Measurements from ENCODE around the gene NEDD9. TPM values are rescaled to one million over a fixed set of nuclear protein-coding genes. Genes with fewer than 3 reads are reported as not detected.

The NEDD9 gene
- total and polyA plus RNA-seq, 2 experiments from 2014 or later, result 4.4 to 13.0 TPM

DNA sequence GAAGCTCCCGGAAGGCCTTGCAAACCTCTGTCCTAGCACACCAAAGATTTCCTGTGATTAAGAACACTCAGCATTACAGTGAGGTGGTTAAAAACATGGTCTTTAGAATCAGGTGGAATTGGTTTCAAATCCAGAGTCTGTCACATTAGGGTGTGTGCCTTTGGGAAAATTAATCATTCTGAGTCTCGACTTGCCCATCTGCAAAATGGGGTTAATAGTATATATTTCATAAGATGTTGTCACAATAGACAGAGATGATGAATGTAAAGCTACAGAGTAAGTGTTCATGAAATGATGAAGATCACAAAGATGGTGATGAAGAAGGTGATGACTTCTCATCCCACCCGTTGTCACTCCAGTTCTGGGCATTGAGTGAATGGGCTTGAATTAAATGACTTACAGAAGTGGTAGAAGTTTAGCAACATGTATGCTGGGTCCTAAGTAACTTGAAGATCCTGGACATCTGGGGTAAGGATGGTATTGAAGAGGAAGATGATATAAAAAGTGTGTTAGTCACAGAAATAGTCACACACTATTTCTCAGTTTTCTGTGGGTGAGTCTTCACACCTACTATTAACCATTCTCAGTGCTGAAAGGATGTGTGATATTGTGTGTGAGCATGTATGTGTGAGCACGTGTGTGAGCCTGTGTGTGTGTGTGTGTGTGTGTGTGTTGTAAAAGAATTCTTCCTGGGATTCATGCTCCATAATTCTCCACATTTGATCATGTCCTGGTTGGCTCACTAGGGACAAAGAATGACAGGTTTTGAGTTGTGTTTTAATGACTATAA is 28.0 kb upstream of the NEDD9 start:
- Histone ChIP-seq H3K36me3 (ENCODE audit: insufficient read depth) (no peaks in the 10 kb centered on the region; the same call in 1 of the 2 replicates), H4K20me1 (replicated peaks; ENCODE audit: insufficient read depth) (no peaks in the 10 kb centered on the region), H3K27ac (ENCODE audit: low read depth) (no peak overlapping the region), H2AFZ (no peak overlapping the region), H3K4me3 (no peak overlapping the region), H3K79me2 (replicated peaks; ENCODE audit: insufficient read depth) (no peaks in the 10 kb centered on the region), H3F3A (replicated peaks; ENCODE audit: low read depth) (no peaks in the 10 kb centered on the region), H3K4me2 (no peak overlapping the region), H3K4me1 (ENCODE audit: insufficient read depth) (peaks cover 5% of the 10 kb centered on the region; the same call in 1 of the 2 replicates), H3K27me3 (ENCODE audit: insufficient read depth) (no peaks in the 10 kb centered on the region), H3K9me2 (ENCODE audit: insufficient read depth) (peaks cover 10% of the 10 kb centered on the region; the same call in 1 of the 2 replicates)
- Mint-ChIP-seq H3K27me3 (ENCODE audit: insufficient read depth, low read depth, poor library complexity) (no peaks in the 10 kb centered on the region), H3K27ac (no peak overlapping the region), H3K4me3 (no peak overlapping the region), H3K9me3 (no peaks in the 10 kb centered on the region), H3K4me1 (peaks cover 6% of the 10 kb centered on the region), H3K36me3 (ENCODE audit: low read depth) (no peaks in the 10 kb centered on the region)
- TF ChIP-seq STAT1 (IDR thresholded peaks at IDR 0.05; ENCODE audit: unreplicated experiment) (no peak), JUNB (IDR thresholded peaks at IDR 0.05; ENCODE audit: unreplicated experiment) (no peak), ZNF331 (CRISPR knock-in tag; IDR thresholded peaks at IDR 0.05; ENCODE audit: low read depth) (no peak), NANOG (IDR thresholded peaks at IDR 0.05; ENCODE audit: borderline replicate concordance) (no peak), ZNF114 (CRISPR knock-in tag; IDR thresholded peaks at IDR 0.05) (no peak)
- TF ChIP-seq, protein P1, sequence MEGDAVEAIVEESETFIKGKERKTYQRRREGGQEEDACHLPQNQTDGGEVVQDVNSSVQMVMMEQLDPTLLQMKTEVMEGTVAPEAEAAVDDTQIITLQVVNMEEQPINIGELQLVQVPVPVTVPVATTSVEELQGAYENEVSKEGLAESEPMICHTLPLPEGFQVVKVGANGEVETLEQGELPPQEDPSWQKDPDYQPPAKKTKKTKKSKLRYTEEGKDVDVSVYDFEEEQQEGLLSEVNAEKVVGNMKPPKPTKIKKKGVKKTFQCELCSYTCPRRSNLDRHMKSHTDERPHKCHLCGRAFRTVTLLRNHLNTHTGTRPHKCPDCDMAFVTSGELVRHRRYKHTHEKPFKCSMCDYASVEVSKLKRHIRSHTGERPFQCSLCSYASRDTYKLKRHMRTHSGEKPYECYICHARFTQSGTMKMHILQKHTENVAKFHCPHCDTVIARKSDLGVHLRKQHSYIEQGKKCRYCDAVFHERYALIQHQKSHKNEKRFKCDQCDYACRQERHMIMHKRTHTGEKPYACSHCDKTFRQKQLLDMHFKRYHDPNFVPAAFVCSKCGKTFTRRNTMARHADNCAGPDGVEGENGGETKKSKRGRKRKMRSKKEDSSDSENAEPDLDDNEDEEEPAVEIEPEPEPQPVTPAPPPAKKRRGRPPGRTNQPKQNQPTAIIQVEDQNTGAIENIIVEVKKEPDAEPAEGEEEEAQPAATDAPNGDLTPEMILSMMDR (conservative IDR thresholded peaks at IDR 0.05; ENCODE audit: low read depth in 2 of 2), result no peak
- TF ChIP-seq, protein P2, sequence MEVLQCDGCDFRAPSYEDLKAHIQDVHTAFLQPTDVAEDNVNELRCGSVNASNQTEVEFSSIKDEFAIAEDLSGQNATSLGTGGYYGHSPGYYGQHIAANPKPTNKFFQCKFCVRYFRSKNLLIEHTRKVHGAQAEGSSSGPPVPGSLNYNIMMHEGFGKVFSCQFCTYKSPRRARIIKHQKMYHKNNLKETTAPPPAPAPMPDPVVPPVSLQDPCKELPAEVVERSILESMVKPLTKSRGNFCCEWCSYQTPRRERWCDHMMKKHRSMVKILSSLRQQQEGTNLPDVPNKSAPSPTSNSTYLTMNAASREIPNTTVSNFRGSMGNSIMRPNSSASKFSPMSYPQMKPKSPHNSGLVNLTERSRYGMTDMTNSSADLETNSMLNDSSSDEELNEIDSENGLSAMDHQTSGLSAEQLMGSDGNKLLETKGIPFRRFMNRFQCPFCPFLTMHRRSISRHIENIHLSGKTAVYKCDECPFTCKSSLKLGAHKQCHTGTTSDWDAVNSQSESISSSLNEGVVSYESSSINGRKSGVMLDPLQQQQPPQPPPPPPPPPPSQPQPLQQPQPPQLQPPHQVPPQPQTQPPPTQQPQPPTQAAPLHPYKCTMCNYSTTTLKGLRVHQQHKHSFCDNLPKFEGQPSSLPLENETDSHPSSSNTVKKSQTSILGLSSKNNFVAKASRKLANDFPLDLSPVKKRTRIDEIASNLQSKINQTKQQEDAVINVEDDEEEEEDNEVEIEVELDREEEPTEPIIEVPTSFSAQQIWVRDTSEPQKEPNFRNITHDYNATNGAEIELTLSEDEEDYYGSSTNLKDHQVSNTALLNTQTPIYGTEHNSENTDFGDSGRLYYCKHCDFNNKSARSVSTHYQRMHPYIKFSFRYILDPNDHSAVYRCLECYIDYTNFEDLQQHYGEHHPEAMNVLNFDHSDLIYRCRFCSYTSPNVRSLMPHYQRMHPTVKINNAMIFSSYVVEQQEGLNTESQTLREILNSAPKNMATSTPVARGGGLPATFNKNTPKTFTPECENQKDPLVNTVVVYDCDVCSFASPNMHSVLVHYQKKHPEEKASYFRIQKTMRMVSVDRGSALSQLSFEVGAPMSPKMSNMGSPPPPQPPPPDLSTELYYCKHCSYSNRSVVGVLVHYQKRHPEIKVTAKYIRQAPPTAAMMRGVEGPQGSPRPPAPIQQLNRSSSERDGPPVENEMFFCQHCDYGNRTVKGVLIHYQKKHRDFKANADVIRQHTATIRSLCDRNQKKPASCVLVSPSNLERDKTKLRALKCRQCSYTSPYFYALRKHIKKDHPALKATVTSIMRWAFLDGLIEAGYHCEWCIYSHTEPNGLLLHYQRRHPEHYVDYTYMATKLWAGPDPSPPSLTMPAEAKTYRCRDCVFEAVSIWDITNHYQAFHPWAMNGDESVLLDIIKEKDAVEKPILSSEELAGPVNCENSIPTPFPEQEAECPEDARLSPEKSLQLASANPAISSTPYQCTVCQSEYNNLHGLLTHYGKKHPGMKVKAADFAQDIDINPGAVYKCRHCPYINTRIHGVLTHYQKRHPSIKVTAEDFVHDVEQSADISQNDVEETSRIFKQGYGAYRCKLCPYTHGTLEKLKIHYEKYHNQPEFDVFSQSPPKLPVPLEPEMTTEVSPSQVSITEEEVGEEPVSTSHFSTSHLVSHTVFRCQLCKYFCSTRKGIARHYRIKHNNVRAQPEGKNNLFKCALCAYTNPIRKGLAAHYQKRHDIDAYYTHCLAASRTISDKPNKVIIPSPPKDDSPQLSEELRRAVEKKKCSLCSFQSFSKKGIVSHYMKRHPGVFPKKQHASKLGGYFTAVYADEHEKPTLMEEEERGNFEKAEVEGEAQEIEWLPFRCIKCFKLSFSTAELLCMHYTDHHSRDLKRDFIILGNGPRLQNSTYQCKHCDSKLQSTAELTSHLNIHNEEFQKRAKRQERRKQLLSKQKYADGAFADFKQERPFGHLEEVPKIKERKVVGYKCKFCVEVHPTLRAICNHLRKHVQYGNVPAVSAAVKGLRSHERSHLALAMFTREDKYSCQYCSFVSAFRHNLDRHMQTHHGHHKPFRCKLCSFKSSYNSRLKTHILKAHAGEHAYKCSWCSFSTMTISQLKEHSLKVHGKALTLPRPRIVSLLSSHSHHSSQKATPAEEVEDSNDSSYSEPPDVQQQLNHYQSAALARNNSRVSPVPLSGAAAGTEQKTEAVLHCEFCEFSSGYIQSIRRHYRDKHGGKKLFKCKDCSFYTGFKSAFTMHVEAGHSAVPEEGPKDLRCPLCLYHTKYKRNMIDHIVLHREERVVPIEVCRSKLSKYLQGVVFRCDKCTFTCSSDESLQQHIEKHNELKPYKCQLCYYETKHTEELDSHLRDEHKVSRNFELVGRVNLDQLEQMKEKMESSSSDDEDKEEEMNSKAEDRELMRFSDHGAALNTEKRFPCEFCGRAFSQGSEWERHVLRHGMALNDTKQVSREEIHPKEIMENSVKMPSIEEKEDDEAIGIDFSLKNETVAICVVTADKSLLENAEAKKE (CRISPR knock-in tag; IDR thresholded peaks at IDR 0.05), result no peak
- ATAC-seq (no peak), DNase-seq (ENCODE audit: low spot score) (no peak)

Measured in GM23338 (cell line).